Thymus (tissue), 2 donors: Measurements from ENCODE around the gene CYFIP1. TPM values are rescaled to one million over a fixed set of nuclear protein-coding genes. Genes with fewer than 3 reads are reported as not detected.

Experiments
- polyA plus RNA-seq: library from polyadenylated mRNA; stranded (reverse); fragments of 200-250 nt; gene quantifications from one replicate; pipeline ENCODE4 v1.2.3, GENCODE V29; 2013
- total RNA-seq: library from RNA; stranded (reverse); fragments of 120-200 nt; gene quantifications from one replicate; pipeline ENCODE4 v1.2.4, GENCODE V29; 2013
- donor health status: healthy.

CYFIP1 gene
- total and polyA plus RNA-seq, 2 donors, result 19.6 to 23.3 TPM

Other genes with a start within 250 kb of the CYFIP1 start
- gene NIPA1, start 193.7 kb downstream of the CYFIP1 start, total RNA-seq, result 12.6 TPM
- gene NIPA1, start 193.7 kb downstream of the CYFIP1 start, polyA plus RNA-seq, result 5.7 TPM
- 35.7 TPM for gene NIPA2, start 141.7 kb downstream of the CYFIP1 start, total RNA-seq
- gene NIPA2, start 141.7 kb downstream of the CYFIP1 start, polyA plus RNA-seq, result 22.0 TPM
- 19.7 TPM for gene TUBGCP5, start 59.2 kb upstream of the CYFIP1 start, total RNA-seq
- 9.3 TPM for gene TUBGCP5, start 59.2 kb upstream of the CYFIP1 start, polyA plus RNA-seq
- gene GOLGA6L1, start 156.5 kb upstream of the CYFIP1 start, total RNA-seq, result not detected
- gene GOLGA6L1, start 156.5 kb upstream of the CYFIP1 start, polyA plus RNA-seq, result 0.18 TPM